Measurements from ENCODE around the gene ARHGAP15. TPM values are rescaled to one million over a fixed set of nuclear protein-coding genes. Genes with fewer than 3 reads are reported as not detected.

Gene ARHGAP15
- polyA plus RNA-seq, 1 donor from 2014 or later: 0.30 TPM

DNA sequence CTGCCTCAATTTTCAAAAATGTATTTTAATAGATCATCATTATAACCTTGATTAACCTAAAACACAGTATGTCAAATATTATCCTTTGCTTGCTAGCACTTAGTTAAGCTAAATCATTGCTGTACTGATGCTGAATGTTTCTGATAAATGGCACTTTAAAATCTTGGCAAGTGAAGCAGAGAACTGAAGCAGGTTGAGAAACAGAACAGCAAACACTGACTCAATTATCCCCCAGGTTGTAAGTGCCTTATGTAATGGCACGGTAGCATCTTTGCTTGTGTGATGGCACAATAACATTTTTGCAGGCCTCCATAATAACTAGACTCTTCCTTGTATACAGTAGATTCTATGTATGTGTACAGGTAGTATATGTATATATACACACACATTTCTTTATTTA lies 33.8 kb downstream of the ARHGAP15 start:
- H3K79me2 ChIP-seq (replicated peaks; ENCODE audit: insufficient read depth, low read length): no peaks in the 10 kb centered on the region
- peaks cover 22% of the 10 kb centered on the region for H3K27me3 ChIP-seq (ENCODE audit: insufficient read depth, low read depth, low read length)
- no peaks in the 10 kb centered on the region for H3F3A ChIP-seq (ENCODE audit: insufficient read depth, low read length, poor library complexity, severe bottlenecking)
- H3K4me3 ChIP-seq (ENCODE audit: low read length): no peak overlapping the region
- no peaks in the 10 kb centered on the region for H3K36me3 ChIP-seq (ENCODE audit: insufficient read depth, low read length)
- H3K9me3 ChIP-seq (ENCODE audit: low read length): no peaks in the 10 kb centered on the region
- no peaks in the 10 kb centered on the region for H4K20me1 ChIP-seq (ENCODE audit: insufficient read depth)
- H2AFZ ChIP-seq (ENCODE audit: low read depth, low read length): no peak overlapping the region
- no peak overlapping the region for H3K27ac ChIP-seq (ENCODE audit: low read length)
- H3K4me2 ChIP-seq (ENCODE audit: low read length): no peak overlapping the region
- no peak for TF ChIP-seq RAD21 (conservative IDR thresholded peaks at IDR 0.05)
- no peak for TF ChIP-seq EZH2 (IDR thresholded peaks at IDR 0.05; ENCODE audit: borderline replicate concordance, insufficient read depth, low read length, poor library complexity, severe bottlenecking)
- TF ChIP-seq, protein P1, sequence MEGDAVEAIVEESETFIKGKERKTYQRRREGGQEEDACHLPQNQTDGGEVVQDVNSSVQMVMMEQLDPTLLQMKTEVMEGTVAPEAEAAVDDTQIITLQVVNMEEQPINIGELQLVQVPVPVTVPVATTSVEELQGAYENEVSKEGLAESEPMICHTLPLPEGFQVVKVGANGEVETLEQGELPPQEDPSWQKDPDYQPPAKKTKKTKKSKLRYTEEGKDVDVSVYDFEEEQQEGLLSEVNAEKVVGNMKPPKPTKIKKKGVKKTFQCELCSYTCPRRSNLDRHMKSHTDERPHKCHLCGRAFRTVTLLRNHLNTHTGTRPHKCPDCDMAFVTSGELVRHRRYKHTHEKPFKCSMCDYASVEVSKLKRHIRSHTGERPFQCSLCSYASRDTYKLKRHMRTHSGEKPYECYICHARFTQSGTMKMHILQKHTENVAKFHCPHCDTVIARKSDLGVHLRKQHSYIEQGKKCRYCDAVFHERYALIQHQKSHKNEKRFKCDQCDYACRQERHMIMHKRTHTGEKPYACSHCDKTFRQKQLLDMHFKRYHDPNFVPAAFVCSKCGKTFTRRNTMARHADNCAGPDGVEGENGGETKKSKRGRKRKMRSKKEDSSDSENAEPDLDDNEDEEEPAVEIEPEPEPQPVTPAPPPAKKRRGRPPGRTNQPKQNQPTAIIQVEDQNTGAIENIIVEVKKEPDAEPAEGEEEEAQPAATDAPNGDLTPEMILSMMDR (IDR thresholded peaks at IDR 0.05; ENCODE audit: poor library complexity, severe bottlenecking): no peak
- TF ChIP-seq MXI1 (conservative IDR thresholded peaks at IDR 0.05; ENCODE audit: poor library complexity, severe bottlenecking): no peak
- peak; percentile 55 for TF ChIP-seq POLR2AphosphoS5 (IDR thresholded peaks at IDR 0.05)
- TF ChIP-seq, protein P2, sequence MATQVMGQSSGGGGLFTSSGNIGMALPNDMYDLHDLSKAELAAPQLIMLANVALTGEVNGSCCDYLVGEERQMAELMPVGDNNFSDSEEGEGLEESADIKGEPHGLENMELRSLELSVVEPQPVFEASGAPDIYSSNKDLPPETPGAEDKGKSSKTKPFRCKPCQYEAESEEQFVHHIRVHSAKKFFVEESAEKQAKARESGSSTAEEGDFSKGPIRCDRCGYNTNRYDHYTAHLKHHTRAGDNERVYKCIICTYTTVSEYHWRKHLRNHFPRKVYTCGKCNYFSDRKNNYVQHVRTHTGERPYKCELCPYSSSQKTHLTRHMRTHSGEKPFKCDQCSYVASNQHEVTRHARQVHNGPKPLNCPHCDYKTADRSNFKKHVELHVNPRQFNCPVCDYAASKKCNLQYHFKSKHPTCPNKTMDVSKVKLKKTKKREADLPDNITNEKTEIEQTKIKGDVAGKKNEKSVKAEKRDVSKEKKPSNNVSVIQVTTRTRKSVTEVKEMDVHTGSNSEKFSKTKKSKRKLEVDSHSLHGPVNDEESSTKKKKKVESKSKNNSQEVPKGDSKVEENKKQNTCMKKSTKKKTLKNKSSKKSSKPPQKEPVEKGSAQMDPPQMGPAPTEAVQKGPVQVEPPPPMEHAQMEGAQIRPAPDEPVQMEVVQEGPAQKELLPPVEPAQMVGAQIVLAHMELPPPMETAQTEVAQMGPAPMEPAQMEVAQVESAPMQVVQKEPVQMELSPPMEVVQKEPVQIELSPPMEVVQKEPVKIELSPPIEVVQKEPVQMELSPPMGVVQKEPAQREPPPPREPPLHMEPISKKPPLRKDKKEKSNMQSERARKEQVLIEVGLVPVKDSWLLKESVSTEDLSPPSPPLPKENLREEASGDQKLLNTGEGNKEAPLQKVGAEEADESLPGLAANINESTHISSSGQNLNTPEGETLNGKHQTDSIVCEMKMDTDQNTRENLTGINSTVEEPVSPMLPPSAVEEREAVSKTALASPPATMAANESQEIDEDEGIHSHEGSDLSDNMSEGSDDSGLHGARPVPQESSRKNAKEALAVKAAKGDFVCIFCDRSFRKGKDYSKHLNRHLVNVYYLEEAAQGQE (IDR thresholded peaks at IDR 0.05; ENCODE audit: borderline replicate concordance): no peak
- no peak for TF ChIP-seq TAF1 (IDR thresholded peaks at IDR 0.05; ENCODE audit: low read depth)
- H3K9ac ChIP-seq (ENCODE audit: low read length): no peak overlapping the region
- H3K9me2 ChIP-seq (ENCODE audit: insufficient read depth, low read length): no peaks in the 10 kb centered on the region

DNA sequence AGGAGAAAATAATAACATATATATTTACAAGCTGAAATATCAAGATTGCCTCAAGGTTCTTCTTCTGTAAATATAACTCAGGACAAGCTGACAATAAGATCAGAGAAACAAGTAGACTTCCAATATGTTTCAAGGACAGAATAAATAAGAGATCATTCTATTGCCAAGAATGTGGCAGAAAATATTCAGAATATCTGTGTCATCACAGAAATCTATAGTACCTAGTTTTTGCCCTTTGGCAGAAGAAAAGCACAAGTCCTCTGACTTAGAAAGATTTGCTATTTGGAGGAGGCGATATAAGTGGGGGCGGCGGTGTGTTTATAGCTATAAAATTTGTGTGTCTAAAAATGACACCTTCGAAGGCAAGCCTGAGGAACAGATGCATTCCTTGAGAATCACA lies 34.3 kb downstream of the ARHGAP15 start:
- no peak for TF ChIP-seq POLR2AphosphoS5 (IDR thresholded peaks at IDR 0.05)
- Histone ChIP-seq H3K4me2 (ENCODE audit: low read length) (no peak overlapping the region), H3K9me2 (ENCODE audit: insufficient read depth, low read length) (no peaks in the 10 kb centered on the region), H3K79me2 (replicated peaks; ENCODE audit: insufficient read depth, low read length) (no peaks in the 10 kb centered on the region), H3K4me3 (ENCODE audit: low read length) (no peak overlapping the region), H3K9me3 (ENCODE audit: low read length) (no peaks in the 10 kb centered on the region), H3K27ac (ENCODE audit: low read length) (no peak overlapping the region), H4K20me1 (ENCODE audit: insufficient read depth) (no peaks in the 10 kb centered on the region), H3K36me3 (ENCODE audit: insufficient read depth, low read length) (no peaks in the 10 kb centered on the region), H3K9ac (ENCODE audit: low read length) (no peak overlapping the region), H2AFZ (ENCODE audit: low read depth, low read length) (no peak overlapping the region), H3F3A (ENCODE audit: insufficient read depth, low read length, poor library complexity, severe bottlenecking) (no peaks in the 10 kb centered on the region), H3K27me3 (ENCODE audit: insufficient read depth, low read depth, low read length) (peaks cover 21% of the 10 kb centered on the region)

DNA sequence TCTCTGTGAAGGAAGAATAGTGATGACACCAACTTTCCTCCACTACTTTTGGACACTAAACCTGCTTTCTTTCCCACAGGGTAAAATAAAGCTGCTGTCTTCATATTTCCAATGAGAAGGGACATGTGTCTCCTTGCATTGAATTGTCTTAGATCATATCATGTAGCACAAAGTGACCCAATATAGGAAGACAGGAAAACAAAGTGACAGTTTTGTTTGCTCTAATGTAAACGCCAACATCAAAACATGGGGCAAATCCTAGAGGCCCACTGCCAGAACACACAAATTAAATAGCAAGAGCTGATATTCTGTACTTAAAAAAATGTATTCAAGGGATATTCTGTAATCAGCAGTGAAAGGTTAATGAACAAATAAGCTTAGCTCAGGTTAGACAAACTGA lies 36.1 kb downstream of the ARHGAP15 start:
- H3K27ac ChIP-seq (ENCODE audit: low read length): no peak overlapping the region
- no peaks in the 10 kb centered on the region for H3K9me2 ChIP-seq (ENCODE audit: insufficient read depth, low read length)
- no peak overlapping the region for H3K9ac ChIP-seq (ENCODE audit: low read length)
- no peak overlapping the region for H3K4me3 ChIP-seq (ENCODE audit: low read length)
- no peaks in the 10 kb centered on the region for H3K79me2 ChIP-seq (replicated peaks; ENCODE audit: insufficient read depth, low read length)
- TF ChIP-seq POLR2AphosphoS5 (IDR thresholded peaks at IDR 0.05) (no peak), TAF1 (IDR thresholded peaks at IDR 0.05; ENCODE audit: low read depth) (no peak), EZH2 (IDR thresholded peaks at IDR 0.05; ENCODE audit: borderline replicate concordance, insufficient read depth, low read length, poor library complexity, severe bottlenecking) (no peak), SMC3 (conservative IDR thresholded peaks at IDR 0.05; ENCODE audit: poor library complexity) (no peak), EP300 (conservative IDR thresholded peaks at IDR 0.05; ENCODE audit: poor library complexity, severe bottlenecking) (no peak), RAD21 (conservative IDR thresholded peaks at IDR 0.05) (no peak), MXI1 (conservative IDR thresholded peaks at IDR 0.05; ENCODE audit: poor library complexity, severe bottlenecking) (no peak)
- TF ChIP-seq, protein P2 (IDR thresholded peaks at IDR 0.05; ENCODE audit: borderline replicate concordance): no peak
- TF ChIP-seq, protein P1 (IDR thresholded peaks at IDR 0.05; ENCODE audit: poor library complexity, severe bottlenecking): no peak
- H3F3A ChIP-seq (ENCODE audit: insufficient read depth, low read length, poor library complexity, severe bottlenecking): no peaks in the 10 kb centered on the region
- peaks cover 4% of the 10 kb centered on the region for H3K27me3 ChIP-seq (ENCODE audit: insufficient read depth, low read depth, low read length)
- H4K20me1 ChIP-seq (ENCODE audit: insufficient read depth): no peaks in the 10 kb centered on the region
- no peaks in the 10 kb centered on the region for H3K36me3 ChIP-seq (ENCODE audit: insufficient read depth, low read length)
- H3K4me2 ChIP-seq (ENCODE audit: low read length): no peak overlapping the region
- H3K9me3 ChIP-seq (ENCODE audit: low read length): no peaks in the 10 kb centered on the region
- H2AFZ ChIP-seq (ENCODE audit: low read depth, low read length): no peak overlapping the region
